ENCODE data around the gene GNAL.

The GNAL gene

GRCh38 chr18:11886577-11887110 is 197.6 kb downstream of the GNAL start:
- ChIA-PET POLR2A (no interaction called here), CTCF (interaction anchor here (0.6 to 2.0 kb wide), 6 partner anchors 13 to 330 kb away, joined by 3 to 9 read pairs (median 3); no protein-coding TSS in a partner anchor)
- TF ChIP-seq ZNF785 (tag by site-specific recombination; IDR thresholded peaks at IDR 0.05) (no peak), SCRT1 (tag by site-specific recombination; IDR thresholded peaks at IDR 0.05; ENCODE audit: borderline replicate concordance) (0 out of 2 replicates have a peak, but pooled peaks have one; percentile 48), ZNF623 (tag by site-specific recombination; IDR thresholded peaks at IDR 0.05) (no peak), ZNF335 (tag by site-specific recombination; conservative IDR thresholded peaks at IDR 0.05) (no peak), SCRT2 (tag by site-specific recombination; IDR thresholded peaks at IDR 0.05) (peak; percentile 35; the same call in 1 of the 2 replicates)
- TF ChIP-seq, protein P1, sequence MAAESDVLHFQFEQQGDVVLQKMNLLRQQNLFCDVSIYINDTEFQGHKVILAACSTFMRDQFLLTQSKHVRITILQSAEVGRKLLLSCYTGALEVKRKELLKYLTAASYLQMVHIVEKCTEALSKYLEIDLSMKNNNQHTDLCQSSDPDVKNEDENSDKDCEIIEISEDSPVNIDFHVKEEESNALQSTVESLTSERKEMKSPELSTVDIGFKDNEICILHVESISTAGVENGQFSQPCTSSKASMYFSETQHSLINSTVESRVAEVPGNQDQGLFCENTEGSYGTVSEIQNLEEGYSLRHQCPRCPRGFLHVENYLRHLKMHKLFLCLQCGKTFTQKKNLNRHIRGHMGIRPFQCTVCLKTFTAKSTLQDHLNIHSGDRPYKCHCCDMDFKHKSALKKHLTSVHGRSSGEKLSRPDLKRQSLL (tag by site-specific recombination; IDR thresholded peaks at IDR 0.05): no peak
- H3K4me1 ChIP-seq (ENCODE audit: control insufficient read depth, insufficient read depth, low read length): 0 out of 2 replicates have a peak, but pooled peaks cover 3% of the 10 kb centered on the region
- no peak overlapping the region for H3K4me3 ChIP-seq (ENCODE audit: low read depth, low read length)
- no peak overlapping the region for H3K27ac ChIP-seq (ENCODE audit: extremely low read depth, low read depth, low read length)
- H3K9me3 ChIP-seq (ENCODE audit: control insufficient read depth, insufficient read depth, low read depth, low read length): no peaks in the 10 kb centered on the region
- peaks cover 10 to 50% of the 10 kb centered on the region in 2 experiments; a peak in 2 of 3 replicates for H3K36me3 ChIP-seq (ENCODE audit: control insufficient read depth in 2 of 2, insufficient read depth in 1 of 2, low read length in 2 of 2)

GRCh38 chr18:11887328-11888128 is 198.5 kb downstream of the GNAL start:
- peaks cover 10 to 50% of the 10 kb centered on the region in 2 experiments; a peak in 2 of 3 replicates for H3K36me3 ChIP-seq (ENCODE audit: control insufficient read depth in 2 of 2, insufficient read depth in 1 of 2, low read length in 2 of 2)
- no peak overlapping the region for H3K27ac ChIP-seq (ENCODE audit: extremely low read depth, low read depth, low read length)
- no peak overlapping the region for H3K4me3 ChIP-seq (ENCODE audit: low read depth, low read length)
- TF ChIP-seq, protein P2, sequence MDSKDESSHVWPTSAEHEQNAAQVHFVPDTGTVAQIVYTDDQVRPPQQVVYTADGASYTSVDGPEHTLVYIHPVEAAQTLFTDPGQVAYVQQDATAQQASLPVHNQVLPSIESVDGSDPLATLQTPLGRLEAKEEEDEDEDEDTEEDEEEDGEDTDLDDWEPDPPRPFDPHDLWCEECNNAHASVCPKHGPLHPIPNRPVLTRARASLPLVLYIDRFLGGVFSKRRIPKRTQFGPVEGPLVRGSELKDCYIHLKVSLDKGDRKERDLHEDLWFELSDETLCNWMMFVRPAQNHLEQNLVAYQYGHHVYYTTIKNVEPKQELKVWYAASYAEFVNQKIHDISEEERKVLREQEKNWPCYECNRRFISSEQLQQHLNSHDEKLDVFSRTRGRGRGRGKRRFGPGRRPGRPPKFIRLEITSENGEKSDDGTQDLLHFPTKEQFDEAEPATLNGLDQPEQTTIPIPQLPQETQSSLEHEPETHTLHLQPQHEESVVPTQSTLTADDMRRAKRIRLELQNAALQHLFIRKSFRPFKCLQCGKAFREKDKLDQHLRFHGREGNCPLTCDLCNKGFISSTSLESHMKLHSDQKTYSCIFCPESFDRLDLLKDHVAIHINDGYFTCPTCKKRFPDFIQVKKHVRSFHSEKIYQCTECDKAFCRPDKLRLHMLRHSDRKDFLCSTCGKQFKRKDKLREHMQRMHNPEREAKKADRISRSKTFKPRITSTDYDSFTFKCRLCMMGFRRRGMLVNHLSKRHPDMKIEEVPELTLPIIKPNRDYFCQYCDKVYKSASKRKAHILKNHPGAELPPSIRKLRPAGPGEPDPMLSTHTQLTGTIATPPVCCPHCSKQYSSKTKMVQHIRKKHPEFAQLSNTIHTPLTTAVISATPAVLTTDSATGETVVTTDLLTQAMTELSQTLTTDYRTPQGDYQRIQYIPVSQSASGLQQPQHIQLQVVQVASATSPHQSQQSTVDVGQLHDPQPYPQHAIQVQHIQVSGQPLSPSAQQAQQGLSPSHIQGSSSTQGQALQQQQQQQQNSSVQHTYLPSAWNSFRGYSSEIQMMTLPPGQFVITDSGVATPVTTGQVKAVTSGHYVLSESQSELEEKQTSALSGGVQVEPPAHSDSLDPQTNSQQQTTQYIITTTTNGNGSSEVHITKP (tag by site-specific recombination; IDR thresholded peaks at IDR 0.05): 0 out of 2 replicates have a peak, but pooled peaks have one; percentile 9
- TF ChIP-seq ZNF580 (tag by site-specific recombination; IDR thresholded peaks at IDR 0.05): no peak
- TF ChIP-seq ZNF629 (tag by site-specific recombination; IDR thresholded peaks at IDR 0.05): peak; percentile 51; the same call in 1 of the 2 replicates
- no peak for TF ChIP-seq ZNF791 (tag by site-specific recombination; IDR thresholded peaks at IDR 0.05)
- peak; percentile 20; the same call in 1 of the 2 replicates for TF ChIP-seq ZNF843 (tag by site-specific recombination; IDR thresholded peaks at IDR 0.05)
- peak; percentile 64 for TF ChIP-seq HIC1 (tag by site-specific recombination; IDR thresholded peaks at IDR 0.05)
- peak; percentile 18; the same call in 1 of the 2 replicates for TF ChIP-seq OSR2 (tag by site-specific recombination; IDR thresholded peaks at IDR 0.05)
- TF ChIP-seq, protein P3, sequence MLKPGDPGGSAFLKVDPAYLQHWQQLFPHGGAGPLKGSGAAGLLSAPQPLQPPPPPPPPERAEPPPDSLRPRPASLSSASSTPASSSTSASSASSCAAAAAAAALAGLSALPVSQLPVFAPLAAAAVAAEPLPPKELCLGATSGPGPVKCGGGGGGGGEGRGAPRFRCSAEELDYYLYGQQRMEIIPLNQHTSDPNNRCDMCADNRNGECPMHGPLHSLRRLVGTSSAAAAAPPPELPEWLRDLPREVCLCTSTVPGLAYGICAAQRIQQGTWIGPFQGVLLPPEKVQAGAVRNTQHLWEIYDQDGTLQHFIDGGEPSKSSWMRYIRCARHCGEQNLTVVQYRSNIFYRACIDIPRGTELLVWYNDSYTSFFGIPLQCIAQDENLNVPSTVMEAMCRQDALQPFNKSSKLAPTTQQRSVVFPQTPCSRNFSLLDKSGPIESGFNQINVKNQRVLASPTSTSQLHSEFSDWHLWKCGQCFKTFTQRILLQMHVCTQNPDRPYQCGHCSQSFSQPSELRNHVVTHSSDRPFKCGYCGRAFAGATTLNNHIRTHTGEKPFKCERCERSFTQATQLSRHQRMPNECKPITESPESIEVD (tag by site-specific recombination; IDR thresholded peaks at IDR 0.05): peak; percentile 42; the same call in 1 of the 2 replicates
- TF ChIP-seq ZNF549 (tag by site-specific recombination; IDR thresholded peaks at IDR 0.05): no peak
- peak; percentile 48; the same call in 1 of the 2 replicates for TF ChIP-seq FEZF1 (tag by site-specific recombination; IDR thresholded peaks at IDR 0.05)
- peak; percentile 72; the same call in 1 of the 2 replicates for TF ChIP-seq ZXDB (tag by site-specific recombination; IDR thresholded peaks at IDR 0.05)
- TF ChIP-seq SP7 (tag by site-specific recombination; IDR thresholded peaks at IDR 0.05): peak; percentile 73
- no peak for TF ChIP-seq ZNF48 (tag by site-specific recombination; IDR thresholded peaks at IDR 0.05)
- TF ChIP-seq ZFP37 (tag by site-specific recombination; IDR thresholded peaks at IDR 0.05): 0 out of 2 replicates have a peak, but pooled peaks have one; percentile 50
- TF ChIP-seq PRDM1 (tag by site-specific recombination; IDR thresholded peaks at IDR 0.05): peak; percentile 75
- ChIA-PET POLR2A (interaction anchor here (1.4 kb wide), 1 partner anchor 21 kb away, joined by 5 read pairs; the partner anchor contains the start of gene MPPE1), CTCF (interaction anchor here (0.6 to 2.0 kb wide), 6 partner anchors 14 to 331 kb away, joined by 3 to 9 read pairs (median 3); no protein-coding TSS in a partner anchor)
- H3K4me1 ChIP-seq (ENCODE audit: control insufficient read depth, insufficient read depth, low read length): 0 out of 2 replicates have a peak, but pooled peaks cover 3% of the 10 kb centered on the region
- no peaks in the 10 kb centered on the region for H3K9me3 ChIP-seq (ENCODE audit: control insufficient read depth, insufficient read depth, low read depth, low read length)

Data from HEK293 (cell line).